Thyroid gland (tissue), 4 donors: ENCODE results near the gene TMEM175. TPM values are rescaled to one million over a fixed set of nuclear protein-coding genes. Genes with fewer than 3 reads are reported as not detected.

Experiments
- DNase-seq, 2 donors: peaks; one replicate each; pipeline ENCODE4 v3.0.0-alpha.2; 2019
- H3K27ac ChIP-seq, 3 donors: fragments of 200-600 bp; sonication (generic); 1 replicate in 2 of 3; 2 replicates in 1 of 3; pipeline ENCODE4 v1.5.1; 2016 to 2019; ENCODE audit warnings: mild to moderate bottlenecking in 1 of 3, moderate library complexity in 1 of 3
- H3K27me3 ChIP-seq: fragments of 200-600 bp; sonication (generic); one replicate; pipeline ENCODE4 v1.5.1; 2019
- H3K36me3 ChIP-seq, 2 donors: fragments of 200-600 bp; sonication (generic); one replicate each; pipeline ENCODE4 v1.5.1; 2016 to 2019
- H3K4me1 ChIP-seq, 2 donors: fragments of 200-600 bp; sonication (generic); one replicate each; pipeline ENCODE4 v1.5.1; 2017 to 2019
- H3K4me3 ChIP-seq, 3 donors: fragments of 200-600 bp; sonication (generic); replicated peaks in 1 of 3; 1 replicate in 2 of 3; 2 replicates in 1 of 3; pipeline ENCODE4 v1.5.1; 2016; ENCODE audit warnings: mild to moderate bottlenecking in 1 of 3
- H3K9me3 ChIP-seq: fragments of 200-600 bp; sonication (generic); one replicate; pipeline ENCODE4 v1.5.1; 2017
- POLR2A ChIP-seq, 2 donors: fragments of 450-650 bp; IDR thresholded peaks; one replicate each; pipeline ENCODE4 v1.6.1; 2017; ENCODE audit warnings: antibody characterized with exemption in 2 of 2, mild to moderate bottlenecking in 2 of 2, moderate library complexity in 1 of 2
- WGBS, 2 donors: methylation state at CpG; one replicate each; pipeline ENCODE4 v1.1.5; 2017; 5-methylcytosine and 5-hydroxymethylcytosine counted together
- intact Hi-C: fragments of 100-400 bp; cut with DNase I; formaldehyde crosslinking; loops from one replicate; pipeline ENCODE4 v1.15.1; 2023
- total RNA-seq, 4 donors: library from RNA; depleted of rRNA; stranded (reverse); fragments of >200 nt; gene quantifications; one replicate each; pipeline ENCODE4 v1.2.3, GENCODE V29; 2016
- TF ChIP-seq, protein P1 (sequence below), 6 experiments: fragments of 200-600 bp in 3 of 6; fragments of 450-650 bp in 3 of 6; sonication (generic) in 3 of 6; IDR thresholded peaks; one replicate each; pipeline ENCODE4 v1.5.1; 2016 to 2019; ENCODE audit warnings: antibody characterized with exemption in 6 of 6, mild to moderate bottlenecking in 2 of 6, inconsistent platforms in 1 of 6, moderate library complexity in 1 of 6

The TMEM175 gene, protein sequence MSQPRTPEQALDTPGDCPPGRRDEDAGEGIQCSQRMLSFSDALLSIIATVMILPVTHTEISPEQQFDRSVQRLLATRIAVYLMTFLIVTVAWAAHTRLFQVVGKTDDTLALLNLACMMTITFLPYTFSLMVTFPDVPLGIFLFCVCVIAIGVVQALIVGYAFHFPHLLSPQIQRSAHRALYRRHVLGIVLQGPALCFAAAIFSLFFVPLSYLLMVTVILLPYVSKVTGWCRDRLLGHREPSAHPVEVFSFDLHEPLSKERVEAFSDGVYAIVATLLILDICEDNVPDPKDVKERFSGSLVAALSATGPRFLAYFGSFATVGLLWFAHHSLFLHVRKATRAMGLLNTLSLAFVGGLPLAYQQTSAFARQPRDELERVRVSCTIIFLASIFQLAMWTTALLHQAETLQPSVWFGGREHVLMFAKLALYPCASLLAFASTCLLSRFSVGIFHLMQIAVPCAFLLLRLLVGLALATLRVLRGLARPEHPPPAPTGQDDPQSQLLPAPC
- total RNA-seq, result 10 to 100 TPM; 33.6 to 63.9 (median 40.4) TPM

DNA sequence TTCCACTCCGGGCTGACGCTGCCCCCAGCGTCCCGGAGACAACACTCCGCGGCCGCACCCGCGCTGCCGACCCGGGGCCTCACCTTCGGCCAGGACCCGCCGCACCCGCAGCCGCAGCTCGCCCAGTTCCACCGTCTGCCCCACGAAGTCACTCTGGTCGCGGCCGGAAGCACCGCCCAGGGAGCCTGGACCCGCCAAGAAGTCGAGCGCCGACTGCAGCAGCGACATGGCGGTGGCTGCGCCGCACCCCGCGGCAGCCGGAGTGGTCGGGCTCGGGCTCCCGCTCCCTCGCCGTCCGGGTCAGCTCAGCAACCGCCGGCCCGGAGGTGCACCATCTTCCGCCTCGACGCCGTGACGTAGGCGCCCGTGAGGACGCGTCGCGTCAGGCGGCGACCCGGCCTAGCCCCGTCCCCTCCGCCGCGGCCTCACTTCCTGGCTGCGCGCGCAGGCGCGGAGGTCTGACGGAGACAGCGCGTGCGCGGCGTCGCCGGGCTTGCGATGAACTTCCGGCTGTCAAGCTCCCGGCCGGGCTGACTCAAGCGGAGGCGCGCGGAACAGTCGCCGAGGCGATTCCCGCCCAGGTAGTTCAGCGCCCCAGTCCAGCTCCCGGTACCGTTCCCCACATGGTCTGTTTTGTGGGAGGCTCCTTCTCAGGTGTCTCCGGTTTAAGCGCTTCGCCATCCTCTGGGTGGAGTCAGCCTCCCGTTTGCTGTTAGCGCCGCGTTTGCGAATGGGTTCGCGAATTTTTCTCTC lies at the start of gene TMEM175, which contains the start of gene GAK:
TMEM175 (plus strand) TSS at position 501 of the 753 bp plus-strand sequence. CDS start 15,280 bp downstream, outside the sequence.
GAK (minus strand) TSS at position 357 of the 753 bp plus-strand sequence; CDS start at position 228, 129 bp downstream.
- no peaks in the 10 kb centered on the region for H3K9me3 ChIP-seq
- H3K36me3 ChIP-seq, result no peaks in the 10 kb centered on the region
- peak within 1 kb of the TSS; percentile 51 to 87 (median 78) for H3K27ac ChIP-seq
- H3K4me1 ChIP-seq, result peaks cover 16 to 33% of the 10 kb centered on the region in 2 donors
- H3K4me3 ChIP-seq, result peak within 1 kb of the TSS; percentile 97 to 99 (median 98)
- intact Hi-C loops, result loop anchor here (2.0 kb wide), 1 partner anchor 41 kb away; the partner anchor contains the start of gene DGKQ
- TF ChIP-seq, protein P1, sequence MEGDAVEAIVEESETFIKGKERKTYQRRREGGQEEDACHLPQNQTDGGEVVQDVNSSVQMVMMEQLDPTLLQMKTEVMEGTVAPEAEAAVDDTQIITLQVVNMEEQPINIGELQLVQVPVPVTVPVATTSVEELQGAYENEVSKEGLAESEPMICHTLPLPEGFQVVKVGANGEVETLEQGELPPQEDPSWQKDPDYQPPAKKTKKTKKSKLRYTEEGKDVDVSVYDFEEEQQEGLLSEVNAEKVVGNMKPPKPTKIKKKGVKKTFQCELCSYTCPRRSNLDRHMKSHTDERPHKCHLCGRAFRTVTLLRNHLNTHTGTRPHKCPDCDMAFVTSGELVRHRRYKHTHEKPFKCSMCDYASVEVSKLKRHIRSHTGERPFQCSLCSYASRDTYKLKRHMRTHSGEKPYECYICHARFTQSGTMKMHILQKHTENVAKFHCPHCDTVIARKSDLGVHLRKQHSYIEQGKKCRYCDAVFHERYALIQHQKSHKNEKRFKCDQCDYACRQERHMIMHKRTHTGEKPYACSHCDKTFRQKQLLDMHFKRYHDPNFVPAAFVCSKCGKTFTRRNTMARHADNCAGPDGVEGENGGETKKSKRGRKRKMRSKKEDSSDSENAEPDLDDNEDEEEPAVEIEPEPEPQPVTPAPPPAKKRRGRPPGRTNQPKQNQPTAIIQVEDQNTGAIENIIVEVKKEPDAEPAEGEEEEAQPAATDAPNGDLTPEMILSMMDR (IDR thresholded peaks at IDR 0.05), result peak in 1 of 6 experiments; percentile 36
- TF ChIP-seq POLR2A (IDR thresholded peaks at IDR 0.05), result peak; percentile 33 to 83
- DNase-seq, result peak; percentile 96
- H3K27me3 ChIP-seq, result no peaks in the 10 kb centered on the region
- WGBS, 2 donors, result 1% methylated on average over 14 to 33 of the region's 99 CpGs

DNA sequence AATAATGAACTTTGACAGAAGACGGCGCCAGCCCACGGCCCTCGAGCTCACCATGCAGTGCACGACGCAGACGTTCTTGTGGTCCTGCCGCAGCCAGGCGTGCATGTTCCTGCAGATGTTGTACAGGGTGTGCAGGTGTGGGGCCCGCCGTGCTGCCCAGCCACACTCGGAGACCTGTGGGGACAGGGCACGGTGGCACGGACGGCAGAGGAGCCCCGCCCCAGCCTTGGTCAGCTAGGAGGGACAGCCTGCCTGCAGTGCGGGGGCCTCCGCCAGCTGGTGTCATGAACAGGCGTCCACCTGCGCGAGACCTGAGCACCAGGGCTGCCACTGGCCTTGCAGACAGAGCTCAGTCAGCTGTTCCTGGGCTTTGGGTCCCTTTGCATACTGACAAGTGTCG lies 49.6 kb upstream of the TMEM175 start:
- Histone ChIP-seq H3K36me3 (peaks cover 35 to 44% of the 10 kb centered on the region in 2 donors), H3K27me3 (no peaks in the 10 kb centered on the region), H3K9me3 (no peaks in the 10 kb centered on the region), H3K4me1 (no peaks in the 10 kb centered on the region), H3K27ac (no peak overlapping the region), H3K4me3 (no peak overlapping the region)
- WGBS, 2 donors, result 92 to 96% methylated on average over 4 to 20 of the region's 22 CpGs
- no peak for TF ChIP-seq POLR2A (IDR thresholded peaks at IDR 0.05)
- TF ChIP-seq, protein P1 (IDR thresholded peaks at IDR 0.05), result no peak
- intact Hi-C loops, result no loop called here
- DNase-seq, result no peak

DNA sequence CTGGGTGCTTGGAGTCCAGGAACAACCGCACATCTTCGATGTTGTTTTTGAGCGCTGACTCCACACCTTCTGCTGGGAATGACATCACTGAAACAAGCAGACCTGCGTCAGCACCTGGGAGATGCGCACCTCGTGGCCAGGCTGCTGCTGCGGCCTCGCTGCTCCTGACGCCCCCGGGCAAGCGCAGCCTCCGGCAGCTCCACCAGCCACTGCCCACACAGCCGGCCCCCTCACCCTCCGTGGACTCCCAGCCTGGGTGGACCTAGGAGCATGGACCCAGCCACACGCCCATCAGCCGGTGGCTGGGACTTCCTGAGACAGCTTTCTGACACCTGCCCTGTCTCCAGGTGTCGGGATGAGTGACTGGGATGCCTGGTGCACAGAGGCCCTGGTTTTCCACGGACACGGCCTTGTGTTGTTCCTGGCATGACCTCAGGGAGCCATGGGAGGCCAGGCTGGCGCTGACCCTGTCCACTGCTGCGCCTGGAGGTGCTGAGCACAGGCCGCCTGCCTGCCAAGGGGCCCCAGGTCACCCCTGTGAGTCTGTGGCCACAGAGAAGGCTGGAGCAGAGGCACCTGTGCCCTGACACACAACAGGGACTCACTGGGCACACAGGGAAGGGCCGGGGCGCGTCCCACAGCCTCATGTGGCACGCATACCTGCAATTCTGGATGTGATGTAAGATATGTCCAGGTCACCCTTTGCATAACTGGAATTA lies 48.7 kb upstream of the TMEM175 start:
- DNase-seq, result no peak
- no peaks in the 10 kb centered on the region for H3K4me1 ChIP-seq
- H3K4me3 ChIP-seq, result no peak overlapping the region
- no peaks in the 10 kb centered on the region for H3K9me3 ChIP-seq
- no peak overlapping the region for H3K27ac ChIP-seq
- intact Hi-C loops, result no loop called here
- H3K36me3 ChIP-seq, result peaks cover 35 to 52% of the 10 kb centered on the region in 2 donors
- TF ChIP-seq, protein P1 (IDR thresholded peaks at IDR 0.05), result no peak
- no peak for TF ChIP-seq POLR2A (IDR thresholded peaks at IDR 0.05)
- no peaks in the 10 kb centered on the region for H3K27me3 ChIP-seq
- 96 to 99% methylated on average over 8 to 16 of the region's 26 CpGs for WGBS, 2 donors

DNA sequence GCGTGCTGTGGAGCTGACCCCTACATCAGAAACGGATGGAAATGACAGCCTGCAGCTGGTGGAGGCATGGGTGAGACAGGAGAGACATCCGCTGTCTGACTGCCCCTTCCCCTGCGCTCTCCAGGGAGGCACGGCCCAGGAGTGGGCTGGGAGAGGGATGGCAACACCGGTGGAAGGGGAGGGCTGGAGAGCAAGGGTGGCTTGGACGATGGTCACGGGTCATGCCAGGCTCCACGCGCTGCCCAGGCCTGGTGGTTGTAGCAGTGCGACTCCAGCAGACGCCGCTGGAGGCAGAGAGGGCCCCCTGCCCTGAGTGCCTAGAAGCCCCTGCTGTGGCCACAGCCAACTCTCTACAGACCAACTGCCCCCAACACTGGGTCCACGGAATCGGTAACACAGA lies 48.0 kb upstream of the TMEM175 start:
- Histone ChIP-seq H3K36me3 (peaks cover 36 to 53% of the 10 kb centered on the region in 2 donors), H3K27ac (no peak overlapping the region), H3K4me3 (no peak overlapping the region), H3K4me1 (no peaks in the 10 kb centered on the region), H3K9me3 (no peaks in the 10 kb centered on the region), H3K27me3 (no peaks in the 10 kb centered on the region)
- intact Hi-C loops, result no loop called here
- TF ChIP-seq, protein P1 (IDR thresholded peaks at IDR 0.05), result no peak
- TF ChIP-seq POLR2A (IDR thresholded peaks at IDR 0.05), result no peak
- no peak for DNase-seq
- WGBS, 2 donors, result 92 to 93% methylated on average over 9 to 12 of the region's 15 CpGs
